COR-L47 (cell line): ENCODE data around the gene NTNG2.
A peak's percentile ranks its signal among the peaks of the same experiment; 100 is the strongest.
"Not testable (repeated sequence)": the region's sequence is repeated elsewhere in the genome, so short reads cannot be mapped to it uniquely, and the experiment has no call there.

ENCODE experiments used
- DNase-seq: peaks from one replicate; lab custom pipeline; 2025; lab: John Stamatoyannopoulos, UW

NTNG2 gene

GRCh38 chr9:132266017-132266416, 104.2 kb downstream of the NTNG2 start:
- DNase-seq: no peak

- no peak for DNase-seq
Measured at GRCh38 chr9:132267660-132268059, 105.8 kb downstream of the NTNG2 start.

- DNase-seq: peak; percentile 10
Measured at GRCh38 chr9:132268725-132269352, 107.0 kb downstream of the NTNG2 start.

- DNase-seq: not testable (repeated sequence)
Measured at GRCh38 chr9:132269704-132270516, 108.1 kb downstream of the NTNG2 start.

GRCh38 chr9:132274861-132275260, 113.0 kb downstream of the NTNG2 start:
- no peak for DNase-seq

GRCh38 chr9:132283165-132283564, 121.3 kb downstream of the NTNG2 start:
- no peak for DNase-seq

GRCh38 chr9:132283863-132284262, 122.0 kb downstream of the NTNG2 start:
- no peak for DNase-seq

GRCh38 chr9:132287256-132287760, 125.5 kb downstream of the NTNG2 start:
- no peak for DNase-seq

GRCh38 chr9:132288361-132288760, 126.5 kb downstream of the NTNG2 start:
- DNase-seq: no peak

GRCh38 chr9:132288966-132289365, 127.1 kb downstream of the NTNG2 start:
- DNase-seq: no peak

- no peak for DNase-seq
Measured at GRCh38 chr9:132293145-132293721, 131.4 kb downstream of the NTNG2 start.
